HCT116 (cell line): ENCODE results near the gene MAGI3. TPM values are rescaled to one million over a fixed set of nuclear protein-coding genes. Genes with fewer than 3 reads are reported as not detected.

ENCODE experiments used
- ATAC-seq: fragments of 200-7000 bp; cut with Tn5 transposase; 2 replicates; pipeline ENCODE4 v1.9.1; 2020; ENCODE audit warnings: mild to moderate bottlenecking, moderate library complexity
- BruUV-seq: library from RNA; stranded (reverse); fragments of 400-500 nt; replicated peaks from 2 replicates; lab custom pipeline; 2021; lab: Mats Ljungman, UMichigan
- CTCF ChIA-PET: fragments of 300-600 bp; sonication (Branson Sonifier 250); formaldehyde crosslinking; loops from one replicate; lab custom pipeline; 2021; ENCODE audit warnings: antibody characterized with exemption; lab: Charles Lee
- POLR2A ChIA-PET: fragments of 300-600, 350-600 bp; sonication (Branson Sonifier 250); formaldehyde crosslinking; loops from one replicate; lab custom pipeline; 2021; ENCODE audit warnings: antibody characterized with exemption; lab: Charles Lee
- RAD21 ChIA-PET, 2 experiments: fragments of 300-600 bp; sonication (Branson Sonifier 250); formaldehyde crosslinking; loops; one replicate each; lab custom pipeline; 2023; ENCODE audit warnings: low total read pairs in 2 of 2; ENCODE audit not compliant: uncharacterized antibody in 2 of 2, unreplicated experiment in 2 of 2, low non-redundant PET in 1 of 2; lab: Charles Lee
- DNase-seq: peaks from one replicate; pipeline ENCODE4 v3.0.0-alpha.2; 2010; ENCODE audit warnings: low read depth, low spot score
- H2AFZ ChIP-seq: fragments of 200-600 bp; shearing (Covaris generic), sonication (generic); 2 replicates; pipeline ENCODE4 v1.6.1; 2017; ENCODE audit warnings: low read depth, mixed run types, mixed read lengths, antibody characterized with exemption, low read length; ENCODE audit not compliant: poor library complexity, severe bottlenecking
- H3K27ac ChIP-seq: 2 replicates; pipeline ENCODE4 v1.5.1; 2012; ENCODE audit warnings: low read depth, low read length
- H3K27me3 ChIP-seq: fragments of 200-600 bp; sonication (generic); 2 replicates; pipeline ENCODE4 v1.6.1; 2016; ENCODE audit warnings: mixed run types, low read length, mixed read lengths; ENCODE audit not compliant: insufficient read depth
- H3K36me3 ChIP-seq, 2 experiments: fragments of 200-500 bp in 1 of 2; fragments of 200-600 bp in 1 of 2; sonication (Bioruptor generic) in 1 of 2; sonication (generic) in 1 of 2; 2 replicates each; pipeline versions ENCODE4 v1.5.1 to v1.6.1; 2014 to 2016; ENCODE audit warnings: low read length in 2 of 2, inconsistent platforms in 1 of 2, mixed read lengths in 1 of 2, mixed run types in 1 of 2; ENCODE audit not compliant: insufficient read depth in 2 of 2, control insufficient read depth in 1 of 2
- H3K4me1 ChIP-seq, 2 experiments: fragments of 200-600 bp in 1 of 2; sonication (generic) in 1 of 2; 2 replicates each; pipeline versions ENCODE4 v1.5.1 to v1.6.1; 2012 to 2017; ENCODE audit warnings: low read length in 2 of 2, inconsistent platforms in 1 of 2, mild to moderate bottlenecking in 1 of 2, mixed read lengths in 1 of 2, mixed run types in 1 of 2, moderate library complexity in 1 of 2; ENCODE audit not compliant: insufficient read depth in 2 of 2, control insufficient read depth in 1 of 2
- H3K4me2 ChIP-seq: fragments of 200-600 bp; sonication (generic); 2 replicates; pipeline ENCODE4 v1.6.1; 2017; ENCODE audit warnings: mixed run types, low read length, mixed read lengths
- H3K4me3 ChIP-seq, 2 experiments: fragments of 200-600 bp in 1 of 2; sonication (generic) in 1 of 2; replicated peaks in 1 of 2; 2 replicates each; pipeline ENCODE4 v1.5.1; 2011 to 2016; ENCODE audit warnings: low read length in 2 of 2, control low read depth in 1 of 2, low read depth in 1 of 2, mild to moderate bottlenecking in 1 of 2, mixed read lengths in 1 of 2, mixed run types in 1 of 2
- H3K79me2 ChIP-seq: fragments of 200-600 bp; sonication (generic); 2 replicates; pipeline ENCODE4 v1.6.1; 2017; ENCODE audit warnings: mild to moderate bottlenecking, mixed run types, low read length, moderate library complexity, mixed read lengths; ENCODE audit not compliant: insufficient read depth
- H3K9ac ChIP-seq: fragments of 200-600 bp; sonication (generic); 2 replicates; pipeline ENCODE4 v1.6.1; 2016; ENCODE audit warnings: low read length, mixed read lengths
- H3K9me2 ChIP-seq: fragments of 200-600 bp; sonication (generic), shearing (Covaris generic); 2 replicates; pipeline ENCODE4 v1.6.1; 2017; ENCODE audit warnings: mixed run types, mild to moderate bottlenecking, moderate library complexity; ENCODE audit not compliant: insufficient read depth
- H3K9me3 ChIP-seq, 2 experiments: fragments of 200-500 bp in 1 of 2; fragments of 200-600 bp in 1 of 2; sonication (Bioruptor generic) in 1 of 2; sonication (generic) in 1 of 2; 2 replicates each; pipeline ENCODE4 v1.6.1; 2014 to 2017; ENCODE audit warnings: low read length in 2 of 2, mixed read lengths in 2 of 2, inconsistent platforms in 1 of 2, low read depth in 1 of 2, mild to moderate bottlenecking in 1 of 2, mixed run types in 1 of 2, moderate library complexity in 1 of 2; ENCODE audit not compliant: control insufficient read depth in 1 of 2, insufficient read depth in 1 of 2
- H4K20me1 ChIP-seq: fragments of 200-600 bp; sonication (generic), shearing (Covaris generic); 2 replicates; pipeline ENCODE4 v1.6.1; 2017; ENCODE audit warnings: mixed run types, mild to moderate bottlenecking, moderate library complexity; ENCODE audit not compliant: insufficient read depth
- CEBPB ChIP-seq: IDR thresholded peaks from 2 replicates; pipeline ENCODE4 v1.6.1; 2012; ENCODE audit warnings: low read depth
- EZH2 ChIP-seq: fragments of 200-600 bp; sonication (generic); IDR thresholded peaks from 2 replicates; pipeline ENCODE4 v1.6.1; 2017; ENCODE audit warnings: antibody characterized with exemption, mixed run types
- EZH2phosphoT487 ChIP-seq: fragments of 200-600 bp; IDR thresholded peaks from 2 replicates; pipeline ENCODE4 v1.6.1; 2018; ENCODE audit warnings: antibody characterized with exemption, borderline replicate concordance
- MAX ChIP-seq: IDR thresholded peaks from 2 replicates; pipeline ENCODE4 v1.6.1; 2012
- POLR2A ChIP-seq: IDR thresholded peaks from 2 replicates; pipeline ENCODE4 v1.7.0; 2011; ENCODE audit warnings: borderline replicate concordance; ENCODE audit not compliant: insufficient read depth, insufficient read length; ENCODE audit errors: extremely low read depth
- SIN3A ChIP-seq: IDR thresholded peaks from 2 replicates; pipeline ENCODE4 v1.6.1; 2012; ENCODE audit warnings: low read depth
- ZBTB33 ChIP-seq: IDR thresholded peaks from 2 replicates; pipeline ENCODE4 v1.6.1; 2011; ENCODE audit warnings: mild to moderate bottlenecking, low read length, moderate library complexity; ENCODE audit not compliant: insufficient replicate concordance; ENCODE audit errors: extremely low read depth
- intact Hi-C: fragments of 100-400 bp; cut with micrococcal nuclease; formaldehyde crosslinking; loops from 2 replicates; pipeline ENCODE4 v1.10.0; 2022
- total RNA-seq: library from RNA; stranded (reverse); gene quantifications from one replicate; pipeline ENCODE4 v1.2.1, GENCODE V29; 2021; ENCODE audit not compliant: unreplicated experiment

The MAGI3 gene
- total RNA-seq, 1 experiment from 2014 or later: 11.8 TPM

GRCh38 chr1:113732802-113733201, 342.5 kb downstream of the MAGI3 start:
- Histone ChIP-seq H3K27ac (no peak overlapping the region), H3K4me3 (no peak overlapping the region), H3K27me3 (no peaks in the 10 kb centered on the region), H2AFZ (no peak overlapping the region), H3K9me2 (no peaks in the 10 kb centered on the region), H4K20me1 (no peaks in the 10 kb centered on the region), H3K4me2 (no peak overlapping the region), H3K9ac (no peak overlapping the region), H3K9me3 (no peaks in the 10 kb centered on the region), H3K79me2 (no peaks in the 10 kb centered on the region), H3K36me3 (no peaks in the 10 kb centered on the region), H3K4me1 (no peaks in the 10 kb centered on the region)
- ATAC-seq (no peak), DNase-seq (no peak)
- intact Hi-C loops: no loop called here
- RAD21 ChIA-PET: no interaction called here
- no TSS peak for BruUV-seq
- TF ChIP-seq POLR2A (no peak), CEBPB (no peak), EZH2 (no peak), EZH2phosphoT487 (no peak), MAX (no peak), SIN3A (no peak), ZBTB33 (no peak)
- TF ChIP-seq, all 23 proteins: peak for 0
- POLR2A ChIA-PET: no interaction called here
- CTCF ChIA-PET: interaction anchor here (1.1 kb wide), 1 partner anchor 660 kb away, joined by 4 read pairs; the partner anchor contains the start of gene LRIG2
